H7 (cell line): ENCODE results near the gene BTG3. TPM values are rescaled to one million over a fixed set of nuclear protein-coding genes. Genes with fewer than 3 reads are reported as not detected.

Experiments
- DNase-seq: peaks from one replicate; pipeline ENCODE4 v3.0.0; 2012
- H3K27me3 ChIP-seq: 2 replicates; pipeline ENCODE4 v1.6.0; 2011; ENCODE audit warnings: mild to moderate bottlenecking, low read length; ENCODE audit not compliant: control insufficient read depth, insufficient read depth
- H3K36me3 ChIP-seq: replicated peaks from 2 replicates; pipeline ENCODE4 v1.5.1; 2011; ENCODE audit warnings: low read length; ENCODE audit not compliant: control insufficient read depth, insufficient read depth
- H3K4me3 ChIP-seq: 2 replicates; pipeline ENCODE4 v1.5.1; 2011; ENCODE audit warnings: low read depth, mild to moderate bottlenecking, control low read depth, low read length, moderate library complexity; ENCODE audit not compliant: insufficient read depth
- total RNA-seq: library from RNA; depleted of rRNA; stranded (reverse); fragments of >200 nt; shearing (Covaris generic); gene quantifications from 2 replicates; pipeline ENCODE4 v1.2.3, GENCODE V29; 2014

Gene BTG3
- total RNA-seq, 1 experiment from 2014 or later: 22.4 TPM

DNA sequence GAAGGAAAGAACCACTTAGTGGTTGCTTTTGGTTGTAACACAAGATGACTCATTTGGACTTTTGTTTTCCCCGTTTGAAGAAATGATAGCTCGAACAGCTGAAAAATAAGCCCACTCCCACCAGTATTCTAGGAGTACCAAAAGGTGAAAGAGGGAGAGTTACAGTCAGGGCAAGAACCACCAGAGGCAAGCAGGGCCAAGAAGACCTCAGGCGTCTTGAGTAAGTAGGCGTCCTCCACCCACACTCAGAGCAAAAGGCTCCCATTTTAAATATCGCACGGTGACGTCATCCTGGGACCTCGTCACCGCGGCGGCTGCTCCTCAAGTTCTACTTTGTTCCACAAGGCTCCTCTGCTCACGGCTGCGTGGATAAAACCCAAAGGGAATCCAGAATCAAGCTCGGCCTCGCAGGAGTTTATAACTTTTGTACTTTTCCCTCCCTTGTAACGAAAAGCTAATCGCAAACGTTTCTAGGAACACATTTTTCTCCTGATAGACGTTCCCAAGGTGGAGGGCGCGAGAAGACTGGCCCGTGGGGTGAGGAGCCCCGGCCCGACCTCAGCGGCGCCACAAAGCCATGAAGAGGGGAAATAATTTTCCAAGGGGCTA is 1.2 kb downstream of the BTG3 start:
- DNase-seq: peak; percentile 66
- H3K27me3 ChIP-seq: peaks cover 4% of the 10 kb centered on the region; the same call in 1 of the 2 replicates
- H3K4me3 ChIP-seq: peak overlapping the region; percentile 86
- peaks cover 5% of the 10 kb centered on the region for H3K36me3 ChIP-seq

DNA sequence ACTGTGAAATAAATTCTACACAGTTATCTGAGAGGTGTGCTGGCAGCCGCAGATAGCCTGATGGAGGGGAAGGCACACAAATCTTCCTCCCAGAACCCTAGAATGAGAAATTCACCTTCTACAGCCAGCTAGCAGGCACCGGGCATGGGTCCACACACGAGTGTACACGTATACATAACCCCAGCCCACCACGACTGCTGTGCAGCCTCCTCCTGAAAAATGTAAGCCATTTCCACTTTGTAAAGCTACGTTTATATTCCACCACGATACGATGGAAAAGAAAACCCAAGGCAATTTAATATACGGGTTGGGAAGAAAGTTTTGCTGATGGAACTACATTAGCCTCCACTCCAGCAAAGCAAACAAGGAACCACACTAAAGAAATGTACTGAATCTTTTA is 1.8 kb downstream of the BTG3 start:
- H3K36me3 ChIP-seq: peaks cover 5% of the 10 kb centered on the region
- no peak overlapping the region; the same call in 1 of the 2 replicates for H3K4me3 ChIP-seq
- no peak for DNase-seq
- peaks cover 4% of the 10 kb centered on the region; the same call in 1 of the 2 replicates for H3K27me3 ChIP-seq

- Histone ChIP-seq H3K36me3 (peaks cover 9% of the 10 kb centered on the region), H3K27me3 (peaks cover 4% of the 10 kb centered on the region; the same call in 1 of the 2 replicates), H3K4me3 (no peak overlapping the region)
- no peak for DNase-seq
Observed at GRCh38 chr21:17609681-17610080, 3.0 kb downstream of the BTG3 start.

DNA sequence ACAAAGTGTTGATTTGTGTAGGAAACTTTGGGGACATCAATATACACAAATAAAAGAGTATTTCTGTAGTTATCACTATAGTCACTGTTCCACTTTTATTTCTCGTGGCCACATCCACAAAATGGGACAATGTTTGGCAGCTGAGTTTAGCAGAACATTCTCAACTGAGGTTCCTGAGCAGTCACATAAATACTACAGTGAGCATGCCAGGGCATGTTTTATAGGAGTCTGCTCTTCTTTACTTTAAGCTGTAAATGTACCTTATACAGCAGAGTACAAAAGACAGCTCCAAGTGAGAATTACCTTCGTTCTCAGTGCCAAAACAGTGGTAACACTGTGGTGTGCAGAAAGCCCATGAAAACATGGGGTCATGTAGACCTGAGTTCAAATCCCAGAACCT is 5.0 kb downstream of the BTG3 start:
- H3K36me3 ChIP-seq: peaks cover 13% of the 10 kb centered on the region
- no peaks in the 10 kb centered on the region for H3K27me3 ChIP-seq
- no peak overlapping the region for H3K4me3 ChIP-seq
- DNase-seq: no peak

DNA sequence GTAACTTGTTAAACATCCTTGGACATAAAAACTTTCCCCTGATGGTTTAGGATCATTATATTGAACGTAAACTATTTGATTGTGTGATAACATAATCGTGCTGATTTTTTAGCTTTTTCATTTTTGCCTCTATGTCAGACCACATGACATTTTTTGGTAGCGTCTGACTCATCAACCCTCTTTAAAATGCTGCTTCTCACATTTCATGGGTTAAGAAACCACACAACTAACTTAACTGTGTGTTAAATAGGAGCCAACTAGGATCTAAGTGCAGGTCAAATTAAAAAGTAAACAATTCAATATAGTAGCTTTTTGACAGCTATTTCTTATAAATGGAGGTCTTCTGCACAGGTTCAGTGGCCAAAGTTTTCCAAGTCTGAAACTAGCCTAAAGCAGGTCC is 9.8 kb downstream of the BTG3 start:
- H3K36me3 ChIP-seq: peaks cover 13% of the 10 kb centered on the region
- no peaks in the 10 kb centered on the region for H3K27me3 ChIP-seq
- no peak for DNase-seq
- no peak overlapping the region for H3K4me3 ChIP-seq

- H3K27me3 ChIP-seq: no peaks in the 10 kb centered on the region
- H3K36me3 ChIP-seq: peaks cover 7% of the 10 kb centered on the region
- no peak overlapping the region for H3K4me3 ChIP-seq
- no peak for DNase-seq
Observed at GRCh38 chr21:17598437-17598836, 14.3 kb downstream of the BTG3 start.

GRCh38 chr21:17597680-17598079 is 15.0 kb downstream of the BTG3 start:
- Histone ChIP-seq H3K36me3 (peaks cover 8% of the 10 kb centered on the region), H3K4me3 (no peak overlapping the region), H3K27me3 (no peaks in the 10 kb centered on the region)
- no peak for DNase-seq

GRCh38 chr21:17590430-17590829 is 22.3 kb downstream of the BTG3 start:
- no peaks in the 10 kb centered on the region for H3K27me3 ChIP-seq
- no peak overlapping the region for H3K4me3 ChIP-seq
- H3K36me3 ChIP-seq: peaks cover 3% of the 10 kb centered on the region
- DNase-seq: no peak

DNA sequence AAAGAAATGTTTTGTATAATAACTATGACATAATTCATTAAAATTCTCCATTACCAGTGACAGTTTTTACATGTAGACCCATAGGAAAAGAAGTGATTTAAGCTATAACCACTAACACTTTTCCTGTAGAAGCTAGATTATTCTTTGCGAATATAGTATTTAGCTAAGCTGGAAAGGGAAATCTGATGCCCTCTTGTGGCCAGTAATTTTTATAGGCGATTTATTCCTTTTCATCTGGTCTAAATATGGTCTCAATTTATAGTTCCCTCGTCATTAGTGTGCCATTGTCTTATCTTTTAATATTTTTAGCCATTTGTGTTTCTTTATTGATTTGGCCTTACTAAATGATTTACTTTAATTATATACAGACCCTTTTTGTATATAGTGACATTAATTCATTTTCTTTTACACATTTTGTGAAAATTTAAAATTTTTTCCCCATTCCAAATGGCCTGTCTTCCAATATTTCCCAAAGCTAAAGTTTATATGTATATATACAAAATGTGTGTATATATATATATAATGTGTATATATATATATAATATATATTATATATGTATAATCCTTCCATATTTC is 26.7 kb downstream of the BTG3 start:
- Histone ChIP-seq H3K4me3 (no peak overlapping the region), H3K36me3 (no peaks in the 10 kb centered on the region), H3K27me3 (no peaks in the 10 kb centered on the region)
- no peak for DNase-seq

DNA sequence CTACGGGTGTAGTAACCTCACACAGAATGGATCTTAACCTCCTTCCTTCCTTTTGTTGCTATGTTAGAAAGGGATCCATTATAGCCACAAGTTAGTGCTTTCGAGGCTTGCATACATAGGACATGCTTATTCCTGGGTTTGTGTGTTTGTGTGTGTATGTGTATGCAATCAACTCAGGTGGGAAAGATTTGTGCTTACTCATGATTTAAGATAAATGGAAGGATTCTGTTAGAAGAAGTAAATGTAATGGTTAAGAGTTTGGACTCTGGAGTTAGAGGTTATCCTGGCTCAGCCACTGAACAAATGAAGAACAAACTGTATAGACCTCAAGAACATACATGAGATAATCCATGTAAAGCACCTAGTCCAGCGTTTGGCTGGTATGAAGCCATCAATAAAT is 28.8 kb downstream of the BTG3 start:
- DNase-seq: no peak
- H3K4me3 ChIP-seq: no peak overlapping the region
- no peaks in the 10 kb centered on the region for H3K27me3 ChIP-seq
- H3K36me3 ChIP-seq: no peaks in the 10 kb centered on the region

- Histone ChIP-seq H3K4me3 (no peak overlapping the region), H3K36me3 (no peaks in the 10 kb centered on the region), H3K27me3 (no peaks in the 10 kb centered on the region)
- no peak for DNase-seq
Observed at GRCh38 chr21:17580319-17580718, 32.4 kb downstream of the BTG3 start.

DNA sequence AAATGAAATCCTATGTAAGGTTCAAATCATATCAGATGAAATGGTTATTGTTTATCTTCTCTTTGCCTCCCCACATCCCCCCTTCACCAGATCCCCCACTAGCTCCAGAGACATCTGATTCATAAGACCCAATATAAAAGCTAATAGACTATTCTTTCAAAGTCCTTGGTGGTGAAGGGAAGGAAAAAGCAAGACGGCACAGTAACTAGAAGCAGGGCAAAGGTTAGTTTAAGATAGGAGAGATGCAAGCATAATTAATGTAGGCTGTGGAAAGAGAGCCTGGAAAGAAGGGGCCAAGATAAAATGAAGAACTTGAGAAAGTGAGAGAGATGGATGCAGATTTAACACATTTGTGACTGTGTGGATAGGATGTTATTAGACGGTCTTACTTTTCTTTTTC is 33.8 kb downstream of the BTG3 start:
- Histone ChIP-seq H3K36me3 (no peaks in the 10 kb centered on the region), H3K4me3 (no peak overlapping the region), H3K27me3 (no peaks in the 10 kb centered on the region)
- DNase-seq: no peak

DNA sequence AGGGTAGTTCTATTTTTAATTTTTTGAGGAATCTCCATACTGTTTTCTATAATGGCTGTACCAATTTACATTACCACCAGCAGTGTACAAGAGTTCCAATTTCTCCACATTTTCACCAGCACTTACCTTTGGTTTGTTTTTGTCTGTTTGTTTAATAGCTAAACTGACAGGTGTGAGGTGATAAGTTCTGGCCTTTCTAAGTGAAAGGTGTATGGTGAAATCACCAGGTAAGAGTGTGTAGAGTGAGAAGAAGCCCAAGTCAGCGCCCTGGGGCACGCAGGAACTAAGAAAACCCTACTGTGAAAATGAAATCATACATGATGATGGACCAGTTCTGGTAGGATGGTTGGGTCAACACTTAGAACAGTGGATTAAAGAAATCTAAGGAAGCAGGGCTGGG is 34.5 kb downstream of the BTG3 start:
- H3K4me3 ChIP-seq: no peak overlapping the region
- H3K36me3 ChIP-seq: no peaks in the 10 kb centered on the region
- no peaks in the 10 kb centered on the region for H3K27me3 ChIP-seq
- DNase-seq: no peak

DNA sequence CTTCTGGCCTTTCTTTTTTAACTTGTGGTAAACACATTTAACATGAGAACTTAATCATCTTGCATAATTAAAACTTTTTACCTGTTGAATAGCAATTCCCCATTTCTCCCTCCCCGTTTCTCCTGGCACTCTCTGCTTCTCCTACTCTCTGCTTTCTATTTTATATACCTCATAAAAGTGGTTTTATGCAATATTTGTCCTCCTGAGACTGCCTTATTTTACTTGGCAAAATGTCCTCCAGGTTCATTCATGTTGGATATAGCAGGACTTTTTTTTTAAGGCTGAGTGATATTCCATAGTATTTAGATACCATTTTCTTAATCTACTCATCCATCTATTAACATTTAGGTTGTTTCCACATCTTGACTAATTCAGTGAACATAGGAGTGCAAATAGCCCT is 35.0 kb downstream of the BTG3 start:
- Histone ChIP-seq H3K27me3 (no peaks in the 10 kb centered on the region), H3K36me3 (no peaks in the 10 kb centered on the region), H3K4me3 (no peak overlapping the region)
- DNase-seq: no peak

DNA sequence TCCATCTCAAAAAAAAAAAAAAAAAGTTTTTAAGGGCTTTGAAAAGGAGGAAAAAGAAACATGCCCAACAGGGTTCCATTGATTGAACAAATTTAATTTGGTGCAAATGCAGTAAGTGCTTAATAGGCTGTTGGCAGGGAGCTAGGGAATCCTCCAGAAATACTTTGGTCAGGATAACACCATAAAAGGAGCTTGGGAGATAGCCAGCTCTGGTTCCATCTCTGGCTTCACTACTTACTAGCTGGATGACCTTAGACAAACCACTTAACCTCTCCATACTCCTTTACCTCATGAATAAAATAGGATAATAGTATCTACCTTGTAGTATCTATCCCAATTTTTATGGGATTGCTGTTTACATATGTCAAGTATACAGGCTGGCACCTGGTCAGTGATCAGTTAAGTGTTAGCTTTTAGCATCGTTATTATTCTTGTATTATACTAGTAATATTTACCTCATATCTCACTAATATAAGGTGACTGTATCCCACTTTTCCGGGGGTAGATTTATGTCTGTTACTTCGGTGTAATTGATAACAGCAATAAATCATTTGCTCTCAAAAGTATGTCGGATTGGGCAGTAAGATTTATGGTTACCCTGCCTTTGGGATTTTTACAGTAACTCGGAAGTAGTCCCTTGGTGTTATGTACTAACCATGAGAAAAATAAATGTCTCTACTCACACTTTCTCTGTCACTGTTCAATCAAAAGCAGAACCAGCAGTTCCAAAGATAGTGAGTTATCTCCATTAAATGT is 36.4 kb downstream of the BTG3 start:
- no peak for DNase-seq
- Histone ChIP-seq H3K36me3 (no peaks in the 10 kb centered on the region; the same call in 1 of the 2 replicates), H3K4me3 (no peak overlapping the region)

More for the DNA sequence above, 36.4 kb downstream of the BTG3 start:
- no peaks in the 10 kb centered on the region for H3K27me3 ChIP-seq
